Ectodermal cell (in vitro differentiated cells): ENCODE results near the gene MEF2B.
"Not testable (repeated sequence)": the region's sequence is repeated elsewhere in the genome, so short reads cannot be mapped to it uniquely, and the experiment has no call there.

Experiments
- H3K27ac ChIP-seq: 2 replicates; pipeline ENCODE4 v1.7.0; 2013; ENCODE audit warnings: mild to moderate bottlenecking, low read depth, low read length; ENCODE audit not compliant: insufficient read depth, poor library complexity, severe bottlenecking
- H3K27me3 ChIP-seq: 2 replicates; pipeline ENCODE4 v1.7.0; 2013; ENCODE audit warnings: mild to moderate bottlenecking, low read length; ENCODE audit not compliant: insufficient read depth, control insufficient read depth, poor library complexity, severe bottlenecking
- H3K36me3 ChIP-seq: one replicate; pipeline ENCODE4 v1.7.0; 2013; ENCODE audit warnings: low read length; ENCODE audit not compliant: control insufficient read depth, insufficient read depth
- H3K4me1 ChIP-seq: one replicate; pipeline ENCODE4 v1.7.0; 2013; ENCODE audit warnings: low read length; ENCODE audit not compliant: control insufficient read depth, insufficient read depth
- H3K4me3 ChIP-seq: 2 replicates; pipeline ENCODE4 v1.7.0; 2013; ENCODE audit warnings: low read depth, low read length, control low read depth; ENCODE audit not compliant: insufficient read depth
- H3K9me3 ChIP-seq: 2 replicates; pipeline ENCODE4 v1.7.0; 2013; ENCODE audit warnings: mild to moderate bottlenecking, low read length, moderate library complexity; ENCODE audit not compliant: control insufficient read depth
- WGBS, 2 experiments: methylation state at CpG; one replicate each; pipeline ENCODE4 v1.1.7; 2013; ENCODE audit warnings: missing lambda C conversion rate in 2 of 2; 5-methylcytosine and 5-hydroxymethylcytosine counted together

The MEF2B gene

DNA sequence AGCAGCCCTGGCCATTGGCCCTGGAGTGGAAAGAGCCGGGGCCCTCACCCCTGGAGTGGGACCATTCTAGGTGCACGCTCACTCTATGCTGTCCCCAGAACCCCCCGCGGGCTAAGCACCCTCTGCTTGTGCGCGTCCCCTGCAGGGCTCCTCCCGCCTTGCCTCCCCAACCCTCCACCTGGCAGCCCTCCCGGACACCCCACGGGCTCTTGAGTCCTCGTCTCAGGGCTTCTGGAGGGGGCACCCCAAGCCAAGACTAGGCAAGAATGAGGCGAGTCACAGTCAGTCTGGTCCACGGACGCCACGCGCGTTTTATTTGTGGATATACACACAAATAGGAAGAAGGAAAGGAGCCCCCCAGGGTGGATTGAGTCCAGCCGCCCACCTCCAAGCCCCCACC, 24.8 kb downstream of the MEF2B start:
- no peaks in the 10 kb centered on the region for H3K4me1 ChIP-seq
- no peak overlapping the region for H3K27ac ChIP-seq
- no peak overlapping the region for H3K4me3 ChIP-seq
- no peaks in the 10 kb centered on the region for H3K27me3 ChIP-seq
- H3K36me3 ChIP-seq: no peaks in the 10 kb centered on the region
- H3K9me3 ChIP-seq: no peaks in the 10 kb centered on the region
- WGBS, 2 experiments: 92% methylated on average over 17 of the region's 17 CpGs

DNA sequence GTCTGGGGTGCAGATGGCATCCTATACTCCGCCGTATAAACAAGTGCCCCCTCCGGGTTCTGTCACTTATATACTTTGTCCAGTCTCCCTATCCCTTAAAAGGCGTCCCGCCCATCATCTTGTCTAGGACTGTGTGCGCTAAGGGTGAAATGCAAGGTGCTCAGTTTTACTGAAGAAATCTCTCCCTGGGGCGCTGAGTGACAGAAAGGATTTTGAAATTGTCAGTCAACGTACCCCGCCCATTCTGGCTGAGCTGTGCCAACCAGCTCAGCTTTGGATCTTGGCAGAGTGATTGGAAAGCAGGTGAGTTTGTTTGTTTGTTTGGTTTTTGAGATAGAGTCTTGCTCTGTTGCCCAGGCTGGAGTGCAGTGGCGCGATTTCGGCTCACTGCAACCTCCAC, 27.7 kb downstream of the MEF2B start:
- Histone ChIP-seq H3K4me3 (no peak overlapping the region), H3K9me3 (no peaks in the 10 kb centered on the region), H3K36me3 (no peaks in the 10 kb centered on the region), H3K27me3 (peaks cover 7% of the 10 kb centered on the region), H3K4me1 (peaks cover 3% of the 10 kb centered on the region), H3K27ac (no peak overlapping the region)
- 90 to 92% methylated on average over 12 of the region's 12 CpGs for WGBS, 2 experiments

DNA sequence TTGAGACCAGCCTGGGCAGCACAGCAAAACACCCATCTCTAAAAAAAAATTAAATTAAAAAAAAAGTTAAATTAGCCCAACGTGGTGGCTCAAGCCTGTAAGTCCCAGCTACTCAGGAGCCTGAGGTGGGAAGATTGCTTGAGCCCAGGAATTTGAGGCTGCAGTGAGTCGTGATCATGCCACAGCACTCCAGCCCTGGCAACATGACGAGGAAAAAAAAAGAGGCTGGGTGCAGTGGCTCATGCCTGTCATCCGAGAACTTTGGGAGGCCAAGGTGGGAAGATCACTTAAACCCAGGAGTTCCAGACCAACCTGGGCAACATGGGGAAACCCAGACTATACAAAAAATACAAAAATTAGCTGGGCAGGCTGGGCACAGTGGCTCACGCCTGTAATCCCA, 29.6 kb downstream of the MEF2B start:
- WGBS, 2 experiments: 69 to 73% methylated on average over 5 of the region's 5 CpGs

DNA sequence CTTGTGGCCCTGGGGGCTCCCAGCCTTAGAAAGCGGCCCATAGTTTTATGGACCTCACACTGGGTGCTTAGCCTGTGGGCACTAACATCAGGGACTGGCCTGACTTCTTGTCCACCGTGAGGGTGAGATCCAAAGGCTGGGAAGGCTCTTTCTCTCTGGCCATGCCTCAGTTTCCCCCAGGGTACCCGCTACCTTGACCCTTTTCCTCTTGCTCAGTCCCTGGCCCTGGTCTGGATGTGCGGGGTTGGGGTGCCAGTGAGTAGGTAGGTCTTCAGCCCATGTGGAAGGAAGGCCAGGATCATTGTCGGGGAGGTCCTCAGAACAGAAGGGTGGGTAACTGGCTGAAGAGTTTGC, 30.2 kb downstream of the MEF2B start:
- 43% methylated on average over 5 of the region's 5 CpGs for WGBS, 2 experiments
- no peak overlapping the region for H3K27ac ChIP-seq
- no peaks in the 10 kb centered on the region for H3K9me3 ChIP-seq
- H3K27me3 ChIP-seq: peaks cover 11% of the 10 kb centered on the region
- H3K36me3 ChIP-seq: no peaks in the 10 kb centered on the region
- peaks cover 9% of the 10 kb centered on the region for H3K4me1 ChIP-seq
- no peak overlapping the region for H3K4me3 ChIP-seq

More for the DNA sequence above, 29.6 kb downstream of the MEF2B start:
- no peak overlapping the region for H3K4me3 ChIP-seq
- H3K27me3 ChIP-seq: peaks cover 11% of the 10 kb centered on the region
- H3K27ac ChIP-seq: no peak overlapping the region
- H3K9me3 ChIP-seq: no peaks in the 10 kb centered on the region
- H3K4me1 ChIP-seq: peaks cover 9% of the 10 kb centered on the region
- no peaks in the 10 kb centered on the region for H3K36me3 ChIP-seq

DNA sequence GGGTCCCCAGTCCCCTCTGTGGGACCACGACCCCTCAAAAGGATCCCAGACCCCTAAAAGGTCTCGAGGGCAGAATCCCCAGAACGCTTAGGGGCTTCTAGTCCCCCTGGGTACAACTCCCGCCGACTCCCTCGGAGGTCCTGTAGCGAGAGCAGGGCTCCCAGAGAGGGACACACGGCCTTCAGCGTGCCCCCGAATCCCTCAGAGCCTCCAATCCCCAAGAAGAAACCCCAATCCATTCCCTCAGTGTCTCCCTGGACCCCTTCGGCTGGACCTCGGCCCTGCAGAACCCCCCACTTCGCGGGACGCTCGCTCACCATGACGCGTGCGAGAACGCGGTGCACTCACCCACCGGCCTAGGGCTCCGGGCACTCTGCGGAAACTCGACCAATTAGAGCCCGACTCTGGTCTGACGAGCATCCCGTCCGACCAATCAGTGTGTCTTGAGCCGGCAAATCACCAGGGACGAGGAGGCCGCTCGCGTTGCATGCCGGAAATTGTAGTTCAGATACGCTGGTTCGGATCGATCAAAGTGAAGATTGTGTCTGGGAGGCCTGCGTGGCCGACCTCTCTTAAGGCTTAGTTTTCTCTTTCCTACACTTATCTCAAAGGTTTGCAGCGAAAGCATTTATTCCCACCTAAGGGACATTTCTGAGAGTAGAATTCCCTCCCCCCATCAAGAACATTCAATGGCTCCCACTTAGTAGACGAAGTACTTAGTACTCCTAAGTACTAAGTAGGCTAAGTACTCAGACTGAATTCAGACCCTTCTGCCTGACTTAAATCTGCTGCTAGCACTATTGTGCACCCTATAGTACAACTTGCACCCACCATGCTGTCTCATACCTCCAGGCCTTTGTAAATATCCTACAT, 31.7 kb downstream of the MEF2B start, which contains the start of gene TMEM161A:
Gene TMEM161A, minus strand, starts transcription at position 370 of the 873 bp plus-strand sequence. Its CDS starts 50 bp downstream, at position 320.
- no peaks in the 10 kb centered on the region for H3K36me3 ChIP-seq
- peaks cover 11% of the 10 kb centered on the region for H3K27me3 ChIP-seq
- WGBS, 2 experiments: 3% methylated on average over 42 of the region's 42 CpGs
- peak within 1 kb of the TSS; percentile 89 for H3K4me3 ChIP-seq
- no peak within 1 kb of the TSS for H3K27ac ChIP-seq
- H3K4me1 ChIP-seq: peaks cover 9% of the 10 kb centered on the region
- no peaks in the 10 kb centered on the region for H3K9me3 ChIP-seq

DNA sequence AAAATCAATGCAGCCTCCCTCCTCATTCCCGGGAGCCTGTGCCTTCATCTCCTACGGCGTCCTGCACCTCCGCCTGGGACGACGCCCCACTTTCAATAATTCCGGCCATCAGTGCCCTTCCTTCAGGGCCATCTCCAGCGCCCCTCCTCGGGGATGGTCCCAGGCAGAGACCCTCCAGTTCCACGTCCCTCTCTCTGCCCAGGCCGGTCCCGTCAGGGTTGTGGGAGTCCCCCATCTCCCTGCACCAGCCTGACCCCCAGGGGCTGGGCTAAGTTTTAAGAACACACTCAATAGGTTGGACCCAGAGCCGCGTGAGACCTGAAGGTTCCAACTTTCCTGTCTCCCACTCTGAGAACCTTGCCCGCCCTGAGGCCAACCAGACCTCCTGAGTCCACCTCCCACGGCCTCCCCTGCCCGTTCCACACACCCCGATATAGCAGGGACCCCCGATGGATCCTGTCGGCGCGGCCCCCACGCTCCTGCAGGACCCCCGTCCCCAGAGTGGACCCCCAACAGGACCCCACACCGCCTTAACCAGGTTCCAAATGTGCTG, 32.4 kb downstream of the MEF2B start:
- 33 to 35% methylated on average over 25 of the region's 25 CpGs for WGBS, 2 experiments
- H3K27me3 ChIP-seq: peaks cover 11% of the 10 kb centered on the region
- H3K27ac ChIP-seq: no peak overlapping the region
- H3K4me1 ChIP-seq: peaks cover 9% of the 10 kb centered on the region
- no peaks in the 10 kb centered on the region for H3K36me3 ChIP-seq
- H3K4me3 ChIP-seq: peak overlapping the region; percentile 89
- H3K9me3 ChIP-seq: no peaks in the 10 kb centered on the region

DNA sequence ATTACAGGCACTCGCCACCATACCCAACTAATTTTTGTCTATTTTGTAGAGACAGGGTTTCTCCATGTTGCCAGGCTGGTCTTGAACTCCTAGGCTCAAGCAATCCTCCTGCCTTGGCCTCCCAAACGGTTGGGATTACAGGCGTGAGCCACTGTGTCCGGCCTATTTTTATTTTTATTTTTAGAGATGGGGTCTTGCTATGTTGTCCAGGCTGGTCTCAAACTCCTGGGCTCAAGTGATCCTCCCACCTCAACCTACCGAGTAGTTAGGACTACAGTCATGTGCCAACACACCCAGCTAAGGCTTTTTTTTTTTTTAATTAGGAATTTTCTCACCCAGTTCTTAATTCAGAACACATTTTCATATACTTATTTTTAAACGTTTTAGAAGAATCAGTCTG, 34.4 kb downstream of the MEF2B start:
- H3K4me1 ChIP-seq, H3K4me3 ChIP-seq, H3K36me3 ChIP-seq, H3K27ac ChIP-seq, H3K9me3 ChIP-seq: not testable (repeated sequence)
- WGBS, 2 experiments: 94 to 95% methylated on average over 5 of the region's 6 CpGs
- H3K27me3 ChIP-seq: peaks cover 11% of the 10 kb centered on the region

DNA sequence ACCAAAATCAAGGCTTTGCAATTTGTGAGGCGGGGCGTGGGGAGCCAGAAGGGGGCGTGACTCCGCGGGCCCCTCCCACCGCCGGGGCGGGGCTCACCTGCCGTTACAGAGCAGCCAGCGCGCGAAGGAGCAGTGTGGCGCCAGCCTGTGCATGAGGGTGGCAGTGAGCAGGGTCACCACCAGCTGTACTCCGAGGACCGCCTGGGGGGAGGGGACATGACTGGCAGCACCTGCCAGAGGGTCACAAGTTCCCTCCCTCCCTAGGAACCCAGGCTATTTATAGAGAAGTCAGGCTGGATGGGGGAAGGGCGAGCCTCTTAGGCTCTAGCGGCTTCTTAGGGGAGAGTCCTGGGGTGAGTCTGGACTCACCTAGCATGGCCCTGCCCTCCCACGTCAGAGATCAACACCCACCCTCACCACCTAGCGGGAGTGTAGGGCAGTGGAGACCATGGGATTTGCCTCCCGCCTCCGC, 35.3 kb downstream of the MEF2B start:
- H3K4me1 ChIP-seq: peaks cover 9% of the 10 kb centered on the region
- no peak overlapping the region for H3K27ac ChIP-seq
- peaks cover 11% of the 10 kb centered on the region for H3K27me3 ChIP-seq
- no peak overlapping the region for H3K4me3 ChIP-seq
- 19% methylated on average over 21 of the region's 21 CpGs for WGBS, 2 experiments
- no peaks in the 10 kb centered on the region for H3K9me3 ChIP-seq
- H3K36me3 ChIP-seq: no peaks in the 10 kb centered on the region

DNA sequence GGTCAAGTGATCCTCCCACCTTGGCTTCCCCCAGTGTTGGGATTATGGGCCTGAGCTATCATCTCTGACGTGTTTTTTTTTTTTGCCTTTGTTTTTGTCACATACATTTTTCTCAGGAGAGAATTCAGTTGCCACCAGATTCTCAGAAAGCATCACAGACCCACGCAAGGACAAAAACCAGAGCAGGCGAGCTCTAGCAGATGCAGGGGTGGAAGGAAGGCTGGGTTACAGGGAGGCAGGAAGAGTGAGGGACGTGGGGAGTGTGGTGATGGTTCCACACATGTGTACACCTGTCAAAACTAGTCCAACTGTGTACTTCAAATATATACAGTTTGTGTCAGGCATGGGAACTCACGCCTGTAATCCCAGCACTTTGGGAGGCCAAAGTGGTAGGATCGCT, 36.1 kb downstream of the MEF2B start:
- 95 to 97% methylated on average over 6 of the region's 6 CpGs for WGBS, 2 experiments
- H3K9me3 ChIP-seq: no peaks in the 10 kb centered on the region
- no peaks in the 10 kb centered on the region for H3K36me3 ChIP-seq
- H3K4me3 ChIP-seq: no peak overlapping the region
- peaks cover 11% of the 10 kb centered on the region for H3K27me3 ChIP-seq
- peaks cover 9% of the 10 kb centered on the region for H3K4me1 ChIP-seq
- H3K27ac ChIP-seq: no peak overlapping the region

DNA sequence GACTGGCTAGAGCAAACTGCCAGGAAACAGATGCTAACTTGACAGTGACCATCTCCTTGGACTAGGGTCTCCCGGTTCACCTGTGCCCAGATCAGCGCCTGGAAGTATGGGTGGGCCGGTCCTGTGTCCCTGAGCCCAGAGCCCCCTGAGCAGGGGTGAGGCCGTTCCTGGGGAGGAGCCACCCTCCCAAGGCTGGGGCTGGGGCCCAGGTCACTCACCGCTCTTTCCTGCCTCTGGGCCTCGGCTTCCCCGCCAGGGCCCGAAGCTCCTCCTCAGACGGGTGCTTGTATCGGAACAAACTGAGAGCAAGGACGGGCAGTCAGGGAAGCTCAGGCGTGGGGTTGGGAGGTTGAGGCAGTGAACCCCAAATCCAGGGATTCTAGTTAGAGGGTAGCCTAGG, 37.2 kb downstream of the MEF2B start:
- Histone ChIP-seq H3K4me1 (peaks cover 9% of the 10 kb centered on the region), H3K4me3 (no peak overlapping the region), H3K9me3 (no peaks in the 10 kb centered on the region), H3K27me3 (peaks cover 10% of the 10 kb centered on the region), H3K36me3 (no peaks in the 10 kb centered on the region), H3K27ac (no peak overlapping the region)
- 95 to 98% methylated on average over 12 of the region's 12 CpGs for WGBS, 2 experiments
